Measurements from ENCODE around the gene MPL.

- TF ChIP-seq CTCF (conservative IDR thresholded peaks at IDR 0.05; ENCODE audit: low read depth, low read length) (no peak), EZH2 (IDR thresholded peaks at IDR 0.05; ENCODE audit: borderline replicate concordance, low read depth, low read length, poor library complexity, severe bottlenecking) (no peak)
These were observed 35.7 kb downstream of the MPL start for GRCh38 chr1:43373066-43373940.

All from A673 (cell line).